HEK293 (cell line): ENCODE results near the gene CPAMD8.

Experiments used
- CTCF ChIA-PET: fragments of 350-600 bp; formaldehyde crosslinking; extraction: SDS; loops from one replicate; lab custom pipeline; 2021; ENCODE audit warnings: antibody characterized with exemption; lab: Yijun Ruan, JAX
- POLR2A ChIA-PET: fragments of 300-600 bp; formaldehyde crosslinking; extraction: SDS; loops from one replicate; lab custom pipeline; 2020; ENCODE audit warnings: antibody characterized with exemption, inconsistent platforms; lab: Yijun Ruan, JAX
- H3K27ac ChIP-seq: fragments of 200-500 bp; sonication (Bioruptor generic); 2 replicates; pipeline ENCODE4 v1.5.1; 2014; ENCODE audit warnings: low read depth, low read length, control low read depth, inconsistent platforms; ENCODE audit errors: extremely low read depth
- H3K36me3 ChIP-seq, 2 experiments: fragments of 200-500 bp in 1 of 2; sonication (Bioruptor generic) in 1 of 2; 1 replicate in 1 of 2; 2 replicates in 1 of 2; pipeline ENCODE4 v1.5.1; 2014 to 2017; ENCODE audit warnings: inconsistent platforms in 2 of 2, low read length in 2 of 2; ENCODE audit not compliant: control insufficient read depth in 2 of 2, insufficient read depth in 1 of 2
- H3K4me1 ChIP-seq: fragments of 200-500 bp; sonication (Bioruptor generic); 2 replicates; pipeline ENCODE4 v1.5.1; 2014; ENCODE audit warnings: mild to moderate bottlenecking, low read length, inconsistent platforms; ENCODE audit not compliant: control insufficient read depth, insufficient read depth
- H3K4me3 ChIP-seq: 2 replicates; pipeline ENCODE4 v1.5.1; 2011; ENCODE audit warnings: low read depth, mild to moderate bottlenecking, control low read depth, low read length, moderate library complexity
- H3K9me3 ChIP-seq: fragments of 200-500 bp; sonication (Bioruptor generic); 2 replicates; pipeline ENCODE4 v1.5.1; 2014; ENCODE audit warnings: low read depth, low read length, inconsistent platforms; ENCODE audit not compliant: control insufficient read depth, insufficient read depth
- BCL11A ChIP-seq: fragments of 450-650 bp; formaldehyde crosslinking; IDR thresholded peaks from 2 replicates; pipeline ENCODE4 v1.5.1; 2016; ENCODE audit warnings: low read depth, missing biosample characterization, missing genetic modification characterization
- BCL11B ChIP-seq: fragments of 450-650 bp; formaldehyde crosslinking; IDR thresholded peaks from 2 replicates; pipeline ENCODE4 v1.5.1; 2016; ENCODE audit warnings: low read depth, missing biosample characterization, missing genetic modification characterization
- SALL2 ChIP-seq: fragments of 450-650 bp; formaldehyde crosslinking; IDR thresholded peaks from 2 replicates; pipeline ENCODE4 v1.5.0; 2017; ENCODE audit warnings: missing biosample characterization, mild to moderate bottlenecking, missing genetic modification characterization, borderline replicate concordance
- SCRT1 ChIP-seq: fragments of 450-650 bp; formaldehyde crosslinking; IDR thresholded peaks from 2 replicates; pipeline ENCODE4 v1.5.1; 2016; ENCODE audit warnings: missing biosample characterization, missing genetic modification characterization, borderline replicate concordance
- YY1 ChIP-seq: fragments of 450-650 bp; formaldehyde crosslinking; IDR thresholded peaks from 2 replicates; pipeline ENCODE4 v1.5.1; 2018; ENCODE audit warnings: missing biosample characterization, missing genetic modification characterization
- ZNF146 ChIP-seq: fragments of 450-650 bp; formaldehyde crosslinking; IDR thresholded peaks from 2 replicates; pipeline ENCODE4 v1.5.1; 2016; ENCODE audit warnings: missing biosample characterization, missing genetic modification characterization
- ZNF16 ChIP-seq: fragments of 450-650 bp; formaldehyde crosslinking; IDR thresholded peaks from 2 replicates; pipeline ENCODE4 v1.5.1; 2016; ENCODE audit warnings: low read depth, missing biosample characterization, missing genetic modification characterization
- ZNF214 ChIP-seq: fragments of 450-650 bp; formaldehyde crosslinking; IDR thresholded peaks from 2 replicates; pipeline ENCODE4 v1.5.1; 2017; ENCODE audit warnings: missing biosample characterization, mild to moderate bottlenecking, missing genetic modification characterization, borderline replicate concordance
- ZNF510 ChIP-seq: fragments of 450-650 bp; formaldehyde crosslinking; IDR thresholded peaks from 2 replicates; pipeline ENCODE4 v1.5.1; 2018; ENCODE audit warnings: mild to moderate bottlenecking, missing genetic modification characterization, missing biosample characterization; ENCODE audit not compliant: insufficient replicate concordance
- ZNF521 ChIP-seq: fragments of 450-650 bp; formaldehyde crosslinking; IDR thresholded peaks from 2 replicates; pipeline ENCODE4 v1.5.1; 2017; ENCODE audit warnings: missing biosample characterization, mild to moderate bottlenecking, missing genetic modification characterization
- ZNF529 ChIP-seq: fragments of 450-650 bp; formaldehyde crosslinking; IDR thresholded peaks from 2 replicates; pipeline ENCODE4 v1.5.1; 2017; ENCODE audit warnings: missing genetic modification characterization, missing biosample characterization; ENCODE audit not compliant: insufficient replicate concordance
- ZNF600 ChIP-seq: fragments of 450-650 bp; formaldehyde crosslinking; IDR thresholded peaks from 2 replicates; pipeline ENCODE4 v1.5.1; 2016; ENCODE audit warnings: missing biosample characterization, missing genetic modification characterization
- ZNF623 ChIP-seq: fragments of 450-650 bp; formaldehyde crosslinking; IDR thresholded peaks from 2 replicates; pipeline ENCODE4 v1.5.1; 2016; ENCODE audit warnings: missing biosample characterization, missing genetic modification characterization
- ZNF776 ChIP-seq: fragments of 450-650 bp; formaldehyde crosslinking; IDR thresholded peaks from 2 replicates; pipeline ENCODE4 v1.5.0; 2017; ENCODE audit warnings: missing biosample characterization, missing genetic modification characterization, borderline replicate concordance
- ZSCAN30 ChIP-seq: fragments of 450-650 bp; IDR thresholded peaks from 2 replicates; pipeline ENCODE4 v1.5.1; 2018; ENCODE audit warnings: missing biosample characterization, mild to moderate bottlenecking, missing genetic modification characterization, moderate library complexity
- TF ChIP-seq, protein P1 (sequence below): fragments of 450-650 bp; formaldehyde crosslinking; IDR thresholded peaks from 2 replicates; pipeline ENCODE4 v1.5.1; 2016; ENCODE audit warnings: missing biosample characterization, missing genetic modification characterization
- TF ChIP-seq, protein P2 (sequence below): fragments of 450-650 bp; formaldehyde crosslinking; IDR thresholded peaks from 2 replicates; pipeline ENCODE4 v1.5.1; 2016; ENCODE audit warnings: missing biosample characterization, missing genetic modification characterization
- TF ChIP-seq, protein P3 (sequence below): fragments of 450-650 bp; formaldehyde crosslinking; IDR thresholded peaks from 2 replicates; pipeline ENCODE4 v1.5.1; 2016; ENCODE audit warnings: missing biosample characterization, missing genetic modification characterization
- TF ChIP-seq, protein P4 (sequence below): fragments of 450-650 bp; formaldehyde crosslinking; IDR thresholded peaks from 2 replicates; pipeline ENCODE4 v1.5.1; 2017; ENCODE audit warnings: missing biosample characterization, missing genetic modification characterization

Gene CPAMD8

DNA sequence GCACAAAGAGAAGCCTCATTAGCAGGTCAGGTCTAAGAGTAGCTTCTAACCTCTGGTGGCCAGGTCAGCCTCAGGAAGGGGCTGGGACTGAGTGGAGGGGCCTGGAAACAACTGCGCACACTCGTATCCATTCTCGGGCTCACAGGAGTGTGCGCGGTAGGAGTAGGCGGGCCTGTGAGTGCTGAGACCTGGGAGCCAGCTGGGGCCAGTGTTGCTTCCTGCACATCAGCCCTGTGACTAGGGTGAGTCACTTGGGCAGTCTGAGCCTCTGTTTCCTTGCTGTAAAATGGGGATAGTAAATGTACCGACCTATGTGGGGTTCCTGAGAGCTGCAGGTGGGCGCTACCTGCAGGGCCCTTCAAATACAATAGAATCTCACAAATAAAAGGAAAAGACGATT is 170.5 kb downstream of the CPAMD8 start (continued):
- TF ChIP-seq, protein P1, sequence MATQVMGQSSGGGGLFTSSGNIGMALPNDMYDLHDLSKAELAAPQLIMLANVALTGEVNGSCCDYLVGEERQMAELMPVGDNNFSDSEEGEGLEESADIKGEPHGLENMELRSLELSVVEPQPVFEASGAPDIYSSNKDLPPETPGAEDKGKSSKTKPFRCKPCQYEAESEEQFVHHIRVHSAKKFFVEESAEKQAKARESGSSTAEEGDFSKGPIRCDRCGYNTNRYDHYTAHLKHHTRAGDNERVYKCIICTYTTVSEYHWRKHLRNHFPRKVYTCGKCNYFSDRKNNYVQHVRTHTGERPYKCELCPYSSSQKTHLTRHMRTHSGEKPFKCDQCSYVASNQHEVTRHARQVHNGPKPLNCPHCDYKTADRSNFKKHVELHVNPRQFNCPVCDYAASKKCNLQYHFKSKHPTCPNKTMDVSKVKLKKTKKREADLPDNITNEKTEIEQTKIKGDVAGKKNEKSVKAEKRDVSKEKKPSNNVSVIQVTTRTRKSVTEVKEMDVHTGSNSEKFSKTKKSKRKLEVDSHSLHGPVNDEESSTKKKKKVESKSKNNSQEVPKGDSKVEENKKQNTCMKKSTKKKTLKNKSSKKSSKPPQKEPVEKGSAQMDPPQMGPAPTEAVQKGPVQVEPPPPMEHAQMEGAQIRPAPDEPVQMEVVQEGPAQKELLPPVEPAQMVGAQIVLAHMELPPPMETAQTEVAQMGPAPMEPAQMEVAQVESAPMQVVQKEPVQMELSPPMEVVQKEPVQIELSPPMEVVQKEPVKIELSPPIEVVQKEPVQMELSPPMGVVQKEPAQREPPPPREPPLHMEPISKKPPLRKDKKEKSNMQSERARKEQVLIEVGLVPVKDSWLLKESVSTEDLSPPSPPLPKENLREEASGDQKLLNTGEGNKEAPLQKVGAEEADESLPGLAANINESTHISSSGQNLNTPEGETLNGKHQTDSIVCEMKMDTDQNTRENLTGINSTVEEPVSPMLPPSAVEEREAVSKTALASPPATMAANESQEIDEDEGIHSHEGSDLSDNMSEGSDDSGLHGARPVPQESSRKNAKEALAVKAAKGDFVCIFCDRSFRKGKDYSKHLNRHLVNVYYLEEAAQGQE (tag by site-specific recombination), result no peak
- no peak for TF ChIP-seq BCL11A (tag by site-specific recombination)
- TF ChIP-seq ZSCAN30, result no peak
- TF ChIP-seq ZNF146 (tag by site-specific recombination), result no peak
- TF ChIP-seq, protein P2, sequence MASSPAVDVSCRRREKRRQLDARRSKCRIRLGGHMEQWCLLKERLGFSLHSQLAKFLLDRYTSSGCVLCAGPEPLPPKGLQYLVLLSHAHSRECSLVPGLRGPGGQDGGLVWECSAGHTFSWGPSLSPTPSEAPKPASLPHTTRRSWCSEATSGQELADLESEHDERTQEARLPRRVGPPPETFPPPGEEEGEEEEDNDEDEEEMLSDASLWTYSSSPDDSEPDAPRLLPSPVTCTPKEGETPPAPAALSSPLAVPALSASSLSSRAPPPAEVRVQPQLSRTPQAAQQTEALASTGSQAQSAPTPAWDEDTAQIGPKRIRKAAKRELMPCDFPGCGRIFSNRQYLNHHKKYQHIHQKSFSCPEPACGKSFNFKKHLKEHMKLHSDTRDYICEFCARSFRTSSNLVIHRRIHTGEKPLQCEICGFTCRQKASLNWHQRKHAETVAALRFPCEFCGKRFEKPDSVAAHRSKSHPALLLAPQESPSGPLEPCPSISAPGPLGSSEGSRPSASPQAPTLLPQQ (tag by site-specific recombination), result no peak
- TF ChIP-seq ZNF600 (tag by site-specific recombination), result no peak
- TF ChIP-seq, protein P3, sequence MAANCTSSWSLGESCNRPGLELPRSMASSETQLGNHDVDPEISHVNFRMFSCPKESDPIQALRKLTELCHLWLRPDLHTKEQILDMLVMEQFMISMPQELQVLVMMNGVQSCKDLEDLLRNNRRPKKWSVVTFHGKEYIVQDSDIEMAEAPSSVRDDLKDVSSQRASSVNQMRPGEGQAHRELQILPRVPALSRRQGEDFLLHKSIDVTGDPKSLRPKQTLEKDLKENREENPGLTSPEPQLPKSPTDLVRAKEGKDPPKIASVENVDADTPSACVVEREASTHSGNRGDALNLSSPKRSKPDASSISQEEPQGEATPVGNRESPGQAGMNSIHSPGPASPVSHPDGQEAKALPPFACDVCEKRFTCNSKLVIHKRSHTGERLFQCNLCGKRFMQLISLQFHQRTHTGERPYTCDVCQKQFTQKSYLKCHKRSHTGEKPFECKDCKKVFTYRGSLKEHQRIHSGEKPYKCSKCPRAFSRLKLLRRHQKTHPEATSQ (tag by site-specific recombination), result no peak
- TF ChIP-seq ZNF776 (tag by site-specific recombination), result no peak
- TF ChIP-seq SALL2 (tag by site-specific recombination), result no peak

DNA sequence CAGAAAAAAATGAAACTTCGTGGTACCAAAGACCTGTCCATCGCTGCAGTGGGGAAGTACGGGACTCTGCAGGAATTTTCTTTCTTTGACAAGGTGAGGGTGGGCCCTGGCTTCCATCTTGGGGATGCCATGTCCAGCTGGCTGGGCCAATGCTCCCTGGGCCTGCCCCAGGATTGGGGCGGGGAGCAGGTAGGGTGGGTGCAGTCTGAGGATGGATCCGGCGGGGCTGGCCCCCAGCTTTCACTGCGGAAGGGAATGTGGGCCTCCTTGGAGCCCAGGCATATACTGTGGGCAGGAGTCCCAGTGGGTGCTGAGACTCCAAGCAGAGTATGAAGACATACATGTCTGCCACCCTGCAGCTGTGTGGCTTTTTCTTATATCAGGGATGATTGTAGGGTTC is 173.5 kb downstream of the CPAMD8 start:
- H3K36me3 ChIP-seq, result peaks cover 22 to 78% of the 10 kb centered on the region in 2 experiments
- H3K4me3 ChIP-seq, result no peak overlapping the region
- ChIA-PET POLR2A (no interaction called here), CTCF (interaction anchor here (1.3 kb wide), 1 partner anchor 138 kb away, joined by 3 read pairs; no protein-coding TSS in a partner anchor)
- no peaks in the 10 kb centered on the region for H3K9me3 ChIP-seq
- TF ChIP-seq BCL11B (tag by site-specific recombination) (no peak), SCRT1 (tag by site-specific recombination) (no peak), ZNF623 (tag by site-specific recombination) (no peak), ZNF521 (tag by site-specific recombination) (no peak), ZNF510 (tag by site-specific recombination) (no peak), ZSCAN30 (no peak), ZNF214 (tag by site-specific recombination) (no peak), ZNF529 (no peak), YY1 (no peak), ZNF16 (no peak)
- TF ChIP-seq, protein P4, sequence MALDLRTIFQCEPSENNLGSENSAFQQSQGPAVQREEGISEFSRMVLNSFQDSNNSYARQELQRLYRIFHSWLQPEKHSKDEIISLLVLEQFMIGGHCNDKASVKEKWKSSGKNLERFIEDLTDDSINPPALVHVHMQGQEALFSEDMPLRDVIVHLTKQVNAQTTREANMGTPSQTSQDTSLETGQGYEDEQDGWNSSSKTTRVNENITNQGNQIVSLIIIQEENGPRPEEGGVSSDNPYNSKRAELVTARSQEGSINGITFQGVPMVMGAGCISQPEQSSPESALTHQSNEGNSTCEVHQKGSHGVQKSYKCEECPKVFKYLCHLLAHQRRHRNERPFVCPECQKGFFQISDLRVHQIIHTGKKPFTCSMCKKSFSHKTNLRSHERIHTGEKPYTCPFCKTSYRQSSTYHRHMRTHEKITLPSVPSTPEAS (tag by site-specific recombination), result no peak
- TF ChIP-seq, all 188 proteins: peak for 0
- Histone ChIP-seq H3K4me1 (no peaks in the 10 kb centered on the region), H3K27ac (no peak overlapping the region)
